HL-60 (cell line): ENCODE data around the gene USB1.

Source experiments
- DNase-seq, 2 experiments: peaks; one replicate each; pipeline ENCODE4 v3.0.0-alpha.2; 2010 to 2020; ENCODE audit warnings: low read depth in 1 of 2, low spot score in 1 of 2
- H3K27ac ChIP-seq: fragments of 250-450 bp; sonication (Bioruptor Pico); replicated peaks from 2 replicates; pipeline ENCODE4 v1.5.1; 2020; ENCODE audit warnings: mild to moderate bottlenecking, moderate library complexity
- H3K27me3 ChIP-seq: fragments of 250-450 bp; sonication (Bioruptor Pico); 2 replicates; pipeline ENCODE4 v1.5.1; 2021; ENCODE audit warnings: mild to moderate bottlenecking, moderate library complexity; ENCODE audit not compliant: insufficient read depth, poor library complexity, severe bottlenecking
- H3K4me3 ChIP-seq: replicated peaks from 2 replicates; pipeline ENCODE4 v1.5.1; 2011; ENCODE audit warnings: mild to moderate bottlenecking, control low read depth, low read length; ENCODE audit not compliant: insufficient read depth
- CTCF ChIP-seq: IDR thresholded peaks from one replicate; pipeline ENCODE4 v1.5.1; 2011; ENCODE audit warnings: low read length, control low read depth, inconsistent platforms; ENCODE audit not compliant: insufficient read depth
- GABPA ChIP-seq: IDR thresholded peaks from 2 replicates; pipeline ENCODE4 v1.6.1; 2012; ENCODE audit warnings: low read depth
- POLR2AphosphoS5 ChIP-seq: IDR thresholded peaks from 2 replicates; pipeline ENCODE4 v1.6.1; 2012; ENCODE audit warnings: low read depth
- REST ChIP-seq: IDR thresholded peaks from 2 replicates; pipeline ENCODE4 v1.6.1; 2012; ENCODE audit warnings: low read depth; ENCODE audit not compliant: insufficient replicate concordance
- SPI1 ChIP-seq: IDR thresholded peaks from 2 replicates; pipeline ENCODE4 v1.6.1; 2012; ENCODE audit warnings: low read depth, mild to moderate bottlenecking, borderline replicate concordance

The USB1 gene

GRCh38 chr16:58018803-58019202, 17.6 kb downstream of the USB1 start:
- no peak overlapping the region for H3K27ac ChIP-seq
- no peak overlapping the region for H3K4me3 ChIP-seq
- H3K27me3 ChIP-seq: no peaks in the 10 kb centered on the region
- no peak for DNase-seq
- TF ChIP-seq CTCF: no peak
- TF ChIP-seq GABPA: no peak
- TF ChIP-seq POLR2AphosphoS5: no peak
- TF ChIP-seq SPI1: no peak
- TF ChIP-seq REST: no peak

- no peak for TF ChIP-seq GABPA
- no peak for TF ChIP-seq SPI1
- TF ChIP-seq POLR2AphosphoS5: no peak
- TF ChIP-seq CTCF: no peak
- TF ChIP-seq REST: no peak
- DNase-seq: no peak
- Histone ChIP-seq H3K4me3 (no peak overlapping the region), H3K27me3 (peaks cover 6% of the 10 kb centered on the region), H3K27ac (no peak overlapping the region)
Observed at GRCh38 chr16:58019866-58020538, 18.8 kb downstream of the USB1 start.

- Histone ChIP-seq H3K27me3 (peaks cover 10% of the 10 kb centered on the region), H3K27ac (no peak overlapping the region), H3K4me3 (no peak overlapping the region)
- TF ChIP-seq POLR2AphosphoS5 (no peak), CTCF (peak; percentile 35), SPI1 (no peak), REST (no peak), GABPA (no peak)
- DNase-seq: peak; percentile 53 to 67
Observed at GRCh38 chr16:58020628-58021521, 19.7 kb downstream of the USB1 start.
